Measurements from ENCODE around the gene ANKRD60. TPM values are rescaled to one million over a fixed set of nuclear protein-coding genes. Genes with fewer than 3 reads are reported as not detected.

ANKRD60 gene
- total and polyA plus RNA-seq, 2 of the 4 experiments (the other 2 are of a cell fraction): not detected

GRCh38 chr20:58209652-58210397 is 18.6 kb downstream of the ANKRD60 start:
- no peak overlapping the region for H4K5ac ChIP-seq (ENCODE audit: low read depth, low read length)
- H3K4me3 ChIP-seq (ENCODE audit: insufficient read depth, low read depth, low read length): no peak overlapping the region
- no peak overlapping the region for H3K27ac ChIP-seq (ENCODE audit: insufficient read depth, low read length)
- CTCF ChIA-PET: interaction anchor here (0.9 kb wide), 1 partner anchor 14 kb away, joined by 3 read pairs; no protein-coding TSS in a partner anchor
- H3K4ac ChIP-seq (ENCODE audit: low read depth, low read length): no peak overlapping the region
- no peak overlapping the region for H3K56ac ChIP-seq (ENCODE audit: extremely low read depth, insufficient read depth, low read length)
- H3K4me1 ChIP-seq (ENCODE audit: control insufficient read depth, insufficient read depth, low read length): no peaks in the 10 kb centered on the region
- H2AFZ ChIP-seq (replicated peaks; ENCODE audit: low read length, poor library complexity): peak overlapping the region; percentile 71
- no peak overlapping the region for H3K18ac ChIP-seq (ENCODE audit: low read depth, low read length)
- H3K9me3 ChIP-seq (ENCODE audit: control insufficient read depth, insufficient read depth, low read length): no peaks in the 10 kb centered on the region
- no peak overlapping the region for H3K4me2 ChIP-seq (ENCODE audit: low read depth, low read length)
- no TSS peak for BruUV-seq (replicated peaks)
- ATAC-seq (ENCODE audit: low read depth) (peak; percentile 96), DNase-seq (peak; percentile 65)
- H3K79me1 ChIP-seq (ENCODE audit: low read depth in 1 of 2, low read length in 2 of 2): no peaks in the 10 kb centered on the region
- WGBS, 2 experiments (ENCODE audit: extremely low coverage in 2 of 2, insufficient read length in 1 of 2): 9% methylated on average over 6 of the region's 46 CpGs; no CpG with 5 or more reads in 1 of the 2 experiments
- H2BK120ac ChIP-seq (ENCODE audit: low read depth, low read length): no peak overlapping the region
- H2AK9ac ChIP-seq (replicated peaks; ENCODE audit: low read depth, low read length, poor library complexity): no peak overlapping the region
- no peak overlapping the region for H3K9ac ChIP-seq (ENCODE audit: low read depth, low read length)
- H4K20me1 ChIP-seq (ENCODE audit: insufficient read depth, low read length): no peaks in the 10 kb centered on the region
- no peak overlapping the region for H2BK5ac ChIP-seq (ENCODE audit: low read depth, low read length, poor library complexity, severe bottlenecking)
- dilution Hi-C loops (cut with HindIII; ENCODE audit: low sequenced_read_pairs, unreplicated experiment) (no loop called here), intact Hi-C loops (cut with micrococcal nuclease) (loop anchor here (1.0 to 10.0 kb wide), 4 partner anchors 123 to 825 kb away; no protein-coding TSS in a partner anchor), in situ Hi-C loops (cut with MboI; ENCODE audit: low sequenced_read_pairs) (loop anchor here (5.0 to 10.0 kb wide), 3 partner anchors 618 to 825 kb away; no protein-coding TSS in a partner anchor)
- no peak overlapping the region for H3K23ac ChIP-seq (ENCODE audit: low read depth, low read length)
- POLR2A ChIA-PET (ENCODE audit: unreplicated experiment): no interaction called here
- no peak overlapping the region for H2AK5ac ChIP-seq (ENCODE audit: low read depth, low read length)
- no peak overlapping the region for H3K14ac ChIP-seq (replicated peaks; ENCODE audit: low read depth, low read length)
- H3K9me1 ChIP-seq (ENCODE audit: insufficient read depth, low read length): no peaks in the 10 kb centered on the region
- no peak overlapping the region for H4K91ac ChIP-seq (ENCODE audit: insufficient read depth, low read depth, low read length)
- H3K27me3 ChIP-seq (ENCODE audit: control insufficient read depth, insufficient read depth, low read length): peaks cover 22% of the 10 kb centered on the region
- no peak overlapping the region for H2BK15ac ChIP-seq (ENCODE audit: low read depth, low read length)
- TF ChIP-seq USF2 (IDR thresholded peaks at IDR 0.05; ENCODE audit: low read depth, low read length): no peak
- peak; percentile 94 for TF ChIP-seq SMC3 (IDR thresholded peaks at IDR 0.05; ENCODE audit: low read depth, low read length)
- TF ChIP-seq MXI1 (IDR thresholded peaks at IDR 0.05; ENCODE audit: borderline replicate concordance, low read depth, low read length): 0 out of 2 replicates have a peak, but pooled peaks have one; percentile 38
- TF ChIP-seq RAD21 (IDR thresholded peaks at IDR 0.05; ENCODE audit: low read length): peak; percentile 98
- TF ChIP-seq CTCF (conservative IDR thresholded peaks at IDR 0.05; ENCODE audit: low read depth, low read length): peak; percentile 100; the same call in 1 of the 2 replicates
- TF ChIP-seq RFX5 (IDR thresholded peaks at IDR 0.05; ENCODE audit: low read depth, low read length): no peak
- no peak for TF ChIP-seq FOS (IDR thresholded peaks at IDR 0.05; ENCODE audit: low read depth, low read length)
- peak; percentile 65; the same call in 1 of the 2 replicates for TF ChIP-seq MAZ (IDR thresholded peaks at IDR 0.05; ENCODE audit: borderline replicate concordance, low read depth, low read length)
- 0 out of 2 replicates have a peak, but pooled peaks have one; percentile 50 for TF ChIP-seq POLR2A (IDR thresholded peaks at IDR 0.05; ENCODE audit: low read depth, low read length)
- peak; percentile 21; the same call in 1 of the 2 replicates for TF ChIP-seq MAFK (IDR thresholded peaks at IDR 0.05; ENCODE audit: low read depth, low read length)
- no peak for TF ChIP-seq ELK1 (IDR thresholded peaks at IDR 0.05; ENCODE audit: borderline replicate concordance, low read depth, low read length)
- H4K8ac ChIP-seq (ENCODE audit: low read depth in 2 of 2, low read length in 2 of 2): no peak overlapping the region
- no peaks in the 10 kb centered on the region for H3K36me3 ChIP-seq (ENCODE audit: control insufficient read depth, insufficient read depth, low read length)
- no peak overlapping the region for H2BK20ac ChIP-seq (ENCODE audit: low read depth, low read length)

Measured in IMR-90 (cell line).